ENCODE measurements around the gene ZNF605. TPM values are rescaled to one million over a fixed set of nuclear protein-coding genes. Genes with fewer than 3 reads are reported as not detected.
A peak's percentile ranks its signal among the peaks of the same experiment; 100 is the strongest.

ZNF605 gene
- total RNA-seq, 3 donors from 2014 or later = 8.3 to 17.9 (median 16.1) TPM

GRCh38 chr12:132926415-132926833 is 29.7 kb downstream of the ZNF605 start:
- no peak for TF ChIP-seq POLR2AphosphoS5 (IDR thresholded peaks at IDR 0.05)
- TF ChIP-seq CTCF (IDR thresholded peaks at IDR 0.05) = no peak
- no peak for TF ChIP-seq POLR2A (IDR thresholded peaks at IDR 0.05)

GRCh38 chr12:132925597-132926414 is 30.3 kb downstream of the ZNF605 start:
- Histone ChIP-seq H3K4me1 (no peaks in the 10 kb centered on the region), H3K27me3 (no peaks in the 10 kb centered on the region), H3K27ac (no peak overlapping the region), H3K9me3 (peaks cover 92 to 100% of the 10 kb centered on the region in 2 donors), H3K36me3 (peaks cover 20% of the 10 kb centered on the region), H3K4me3 (no peak overlapping the region)
- intact Hi-C loops (cut with DNase I; ENCODE audit: low total_unique reads) = no loop called here
- no peak for TF ChIP-seq CTCF (IDR thresholded peaks at IDR 0.05)
- DNase-seq (ENCODE audit: low spot score in 2 of 2) = no peak

More at GRCh38 chr12:132926415-132926833, 29.7 kb downstream of the ZNF605 start:
- Histone ChIP-seq H3K4me1 (no peaks in the 10 kb centered on the region), H3K27ac (no peak overlapping the region), H3K27me3 (no peaks in the 10 kb centered on the region), H3K36me3 (peaks cover 22% of the 10 kb centered on the region), H3K9me3 (peaks cover 94 to 100% of the 10 kb centered on the region in 2 donors), H3K4me3 (no peak overlapping the region)
- intact Hi-C loops (cut with DNase I; ENCODE audit: low total_unique reads) = no loop called here
- DNase-seq (ENCODE audit: low spot score in 2 of 2) = no peak

- Histone ChIP-seq H3K36me3 (peaks cover 10% of the 10 kb centered on the region), H3K4me3 (peak overlapping the region in 1 of 3 donors; percentile 21)
- intact Hi-C loops (cut with DNase I; ENCODE audit: low total_unique reads) = no loop called here
These were observed 31.8 kb downstream of the ZNF605 start for GRCh38 chr12:132924356-132924755.

GRCh38 chr12:132923356-132923909 is 32.7 kb downstream of the ZNF605 start:
- H3K36me3 ChIP-seq = peaks cover 10% of the 10 kb centered on the region
- intact Hi-C loops (cut with DNase I; ENCODE audit: low total_unique reads) = no loop called here
- TF ChIP-seq CTCF (IDR thresholded peaks at IDR 0.05) = no peak
- no peak for TF ChIP-seq POLR2AphosphoS5 (IDR thresholded peaks at IDR 0.05)
- no peak for TF ChIP-seq POLR2A (IDR thresholded peaks at IDR 0.05)
- H3K4me1 ChIP-seq = no peaks in the 10 kb centered on the region
- DNase-seq (ENCODE audit: low spot score in 2 of 2) = no peak
- no peak overlapping the region for H3K4me3 ChIP-seq
- H3K27ac ChIP-seq = no peak overlapping the region
- H3K27me3 ChIP-seq = no peaks in the 10 kb centered on the region
- H3K9me3 ChIP-seq = peaks cover 92 to 100% of the 10 kb centered on the region in 2 donors

More at GRCh38 chr12:132924356-132924755, 31.8 kb downstream of the ZNF605 start:
- no peak for DNase-seq (ENCODE audit: low spot score in 2 of 2)
- TF ChIP-seq CTCF (IDR thresholded peaks at IDR 0.05) = no peak
- no peak for TF ChIP-seq POLR2AphosphoS5 (IDR thresholded peaks at IDR 0.05)
- no peak for TF ChIP-seq POLR2A (IDR thresholded peaks at IDR 0.05)
- no peaks in the 10 kb centered on the region for H3K27me3 ChIP-seq
- H3K4me1 ChIP-seq = no peaks in the 10 kb centered on the region
- no peak overlapping the region for H3K27ac ChIP-seq
- H3K9me3 ChIP-seq = peaks cover 92 to 100% of the 10 kb centered on the region in 2 donors

GRCh38 chr12:132922676-132923075 is 33.4 kb downstream of the ZNF605 start:
- DNase-seq (ENCODE audit: low spot score in 2 of 2) = no peak
- H3K9me3 ChIP-seq = peaks cover 96 to 100% of the 10 kb centered on the region in 2 donors

More at GRCh38 chr12:132922676-132923075, 33.4 kb downstream of the ZNF605 start:
- no peak overlapping the region for H3K4me3 ChIP-seq
- H3K27ac ChIP-seq = no peak overlapping the region
- H3K27me3 ChIP-seq = no peaks in the 10 kb centered on the region
- intact Hi-C loops (cut with DNase I; ENCODE audit: low total_unique reads) = no loop called here
- TF ChIP-seq CTCF (IDR thresholded peaks at IDR 0.05) (no peak), POLR2A (IDR thresholded peaks at IDR 0.05) (no peak), POLR2AphosphoS5 (IDR thresholded peaks at IDR 0.05) (no peak)
- H3K4me1 ChIP-seq = no peaks in the 10 kb centered on the region
- H3K36me3 ChIP-seq = peaks cover 7% of the 10 kb centered on the region

Measured in breast epithelium (tissue), 4 donors.